Thyroid gland (tissue), 4 donors: Measurements from ENCODE around the gene CDC25B. TPM values are rescaled to one million over a fixed set of nuclear protein-coding genes. Genes with fewer than 3 reads are reported as not detected.

Experiments used
- DNase-seq, 2 donors: peaks; one replicate each; pipeline ENCODE4 v3.0.0-alpha.2; 2019
- H3K27ac ChIP-seq, 3 donors: fragments of 200-600 bp; sonication (generic); 1 replicate in 2 of 3; 2 replicates in 1 of 3; pipeline ENCODE4 v1.5.1; 2016 to 2019; ENCODE audit warnings: mild to moderate bottlenecking in 1 of 3, moderate library complexity in 1 of 3
- H3K27me3 ChIP-seq: fragments of 200-600 bp; sonication (generic); one replicate; pipeline ENCODE4 v1.5.1; 2019
- H3K36me3 ChIP-seq, 2 donors: fragments of 200-600 bp; sonication (generic); one replicate each; pipeline ENCODE4 v1.5.1; 2016 to 2019
- H3K4me1 ChIP-seq, 2 donors: fragments of 200-600 bp; sonication (generic); one replicate each; pipeline ENCODE4 v1.5.1; 2017 to 2019
- H3K4me3 ChIP-seq, 3 donors: fragments of 200-600 bp; sonication (generic); replicated peaks in 1 of 3; 1 replicate in 2 of 3; 2 replicates in 1 of 3; pipeline ENCODE4 v1.5.1; 2016; ENCODE audit warnings: mild to moderate bottlenecking in 1 of 3
- H3K9me3 ChIP-seq: fragments of 200-600 bp; sonication (generic); one replicate; pipeline ENCODE4 v1.5.1; 2017
- POLR2A ChIP-seq, 2 donors: fragments of 450-650 bp; IDR thresholded peaks; one replicate each; pipeline ENCODE4 v1.6.1; 2017; ENCODE audit warnings: antibody characterized with exemption in 2 of 2, mild to moderate bottlenecking in 2 of 2, moderate library complexity in 1 of 2
- whole genome bisulfite sequencing, 2 donors: methylation state at CpG; one replicate each; pipeline ENCODE4 v1.1.5; 2017; 5-methylcytosine and 5-hydroxymethylcytosine counted together
- intact Hi-C: fragments of 100-400 bp; cut with DNase I; formaldehyde crosslinking; loops from one replicate; pipeline ENCODE4 v1.15.1; 2023
- total RNA-seq, 4 donors: library from RNA; depleted of rRNA; stranded (reverse); fragments of >200 nt; gene quantifications; one replicate each; pipeline ENCODE4 v1.2.3, GENCODE V29; 2016
- TF ChIP-seq, protein P1 (sequence below), 6 experiments: fragments of 200-600 bp in 3 of 6; fragments of 450-650 bp in 3 of 6; sonication (generic) in 3 of 6; IDR thresholded peaks; one replicate each; pipeline ENCODE4 v1.5.1; 2016 to 2019; ENCODE audit warnings: antibody characterized with exemption in 6 of 6, mild to moderate bottlenecking in 2 of 6, inconsistent platforms in 1 of 6, moderate library complexity in 1 of 6

Gene CDC25B
- total RNA-seq, 4 donors from 2014 or later: 23.7 to 43.9 (median 27.8) TPM

DNA sequence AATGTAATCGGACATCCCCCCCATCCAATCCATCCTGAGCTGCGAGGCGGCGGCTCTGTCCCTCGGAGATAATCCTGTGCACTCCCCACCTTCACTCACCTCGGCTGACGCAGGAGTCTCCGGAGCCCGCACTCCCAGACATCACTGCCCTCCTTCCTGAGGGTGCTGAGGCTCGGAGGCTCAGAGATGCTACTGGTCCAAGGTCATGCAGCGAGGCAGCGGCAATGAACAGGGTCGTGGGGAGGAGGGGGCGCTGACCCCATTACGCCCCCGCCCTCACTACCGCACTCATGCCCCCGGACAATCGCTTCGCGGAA lies 29.0 kb upstream of the CDC25B start:
- intact Hi-C loops: no loop called here
- H3K27me3 ChIP-seq: no peaks in the 10 kb centered on the region
- DNase-seq: peak in 1 of 2 donors; percentile 25
- H3K4me3 ChIP-seq: peak overlapping the region; percentile 11 to 83 (median 71)
- no peaks in the 10 kb centered on the region for H3K9me3 ChIP-seq
- TF ChIP-seq POLR2A (IDR thresholded peaks at IDR 0.05): no peak
- TF ChIP-seq, protein P1, sequence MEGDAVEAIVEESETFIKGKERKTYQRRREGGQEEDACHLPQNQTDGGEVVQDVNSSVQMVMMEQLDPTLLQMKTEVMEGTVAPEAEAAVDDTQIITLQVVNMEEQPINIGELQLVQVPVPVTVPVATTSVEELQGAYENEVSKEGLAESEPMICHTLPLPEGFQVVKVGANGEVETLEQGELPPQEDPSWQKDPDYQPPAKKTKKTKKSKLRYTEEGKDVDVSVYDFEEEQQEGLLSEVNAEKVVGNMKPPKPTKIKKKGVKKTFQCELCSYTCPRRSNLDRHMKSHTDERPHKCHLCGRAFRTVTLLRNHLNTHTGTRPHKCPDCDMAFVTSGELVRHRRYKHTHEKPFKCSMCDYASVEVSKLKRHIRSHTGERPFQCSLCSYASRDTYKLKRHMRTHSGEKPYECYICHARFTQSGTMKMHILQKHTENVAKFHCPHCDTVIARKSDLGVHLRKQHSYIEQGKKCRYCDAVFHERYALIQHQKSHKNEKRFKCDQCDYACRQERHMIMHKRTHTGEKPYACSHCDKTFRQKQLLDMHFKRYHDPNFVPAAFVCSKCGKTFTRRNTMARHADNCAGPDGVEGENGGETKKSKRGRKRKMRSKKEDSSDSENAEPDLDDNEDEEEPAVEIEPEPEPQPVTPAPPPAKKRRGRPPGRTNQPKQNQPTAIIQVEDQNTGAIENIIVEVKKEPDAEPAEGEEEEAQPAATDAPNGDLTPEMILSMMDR (IDR thresholded peaks at IDR 0.05): no peak
- H3K36me3 ChIP-seq: no peaks in the 10 kb centered on the region
- no peak overlapping the region for H3K27ac ChIP-seq
- H3K4me1 ChIP-seq: peaks cover 10 to 26% of the 10 kb centered on the region in 2 donors
- 2 to 4% methylated on average over 9 to 16 of the region's 21 CpGs for WGBS, 2 donors

DNA sequence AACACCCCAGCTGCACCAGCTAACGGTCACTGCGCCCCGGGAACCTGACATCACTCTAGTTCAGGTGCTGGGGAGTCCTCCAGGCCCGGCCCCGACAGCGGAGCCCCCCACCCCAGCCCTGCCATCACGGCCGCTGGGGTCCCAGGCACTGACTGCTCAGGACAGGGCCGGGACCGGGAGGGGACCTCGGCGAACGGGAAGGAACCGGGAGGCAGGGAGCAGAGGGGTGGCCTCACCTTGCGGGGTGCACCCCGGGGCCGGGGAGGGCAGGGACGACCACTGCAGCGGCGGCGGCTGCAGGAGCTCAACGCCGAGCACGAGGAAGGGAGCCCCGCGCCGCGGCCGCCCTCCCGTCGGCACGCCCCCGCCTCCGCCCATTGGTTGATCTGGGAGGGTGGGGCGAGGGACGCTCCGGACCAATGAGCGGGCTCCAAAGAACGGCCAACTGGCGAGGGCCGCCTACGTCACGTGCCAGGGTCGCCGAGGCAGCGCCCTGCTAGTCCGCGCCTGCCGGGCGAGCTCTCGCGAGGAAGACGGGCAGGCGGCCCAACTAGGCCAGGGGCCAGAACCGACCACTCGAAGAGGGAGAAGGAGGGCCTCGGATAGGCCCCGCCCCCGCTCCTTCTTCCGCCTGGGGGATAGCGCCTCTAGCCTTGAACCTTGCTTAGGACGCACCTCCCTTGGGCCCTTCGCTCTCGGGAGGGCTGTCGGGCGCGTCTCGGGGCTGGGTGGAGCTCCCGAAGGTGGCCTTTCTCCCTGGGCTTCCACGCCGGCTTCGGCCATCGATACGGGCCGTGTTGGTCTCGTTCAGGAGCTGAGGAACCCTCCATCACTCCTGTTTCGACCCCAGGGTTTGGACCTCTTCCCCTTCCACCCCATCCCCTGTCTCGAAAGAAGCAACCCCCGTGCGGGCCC lies 28.4 kb upstream of the CDC25B start, which contains the start of gene ADISSP:
ADISSP (minus strand) TSS at position 327 of the 915 bp plus-strand sequence. CDS start 7,653 bp downstream, outside the sequence.
- TF ChIP-seq, protein P1 (IDR thresholded peaks at IDR 0.05): peak in 1 of 6 experiments; percentile 19
- peak in 1 of 2 donors; percentile 73 for TF ChIP-seq POLR2A (IDR thresholded peaks at IDR 0.05)
- Histone ChIP-seq H3K4me3 (peak within 1 kb of the TSS; percentile 71 to 83 (median 80)), H3K27me3 (no peaks in the 10 kb centered on the region), H3K36me3 (no peaks in the 10 kb centered on the region), H3K27ac (peak within 1 kb of the TSS; percentile 70 to 88 (median 86)), H3K9me3 (no peaks in the 10 kb centered on the region), H3K4me1 (peaks cover 10 to 26% of the 10 kb centered on the region in 2 donors)
- DNase-seq: peak; percentile 98 to 99
- intact Hi-C loops: no loop called here
- 0% methylated on average over 15 to 44 of the region's 80 CpGs for WGBS, 2 donors

DNA sequence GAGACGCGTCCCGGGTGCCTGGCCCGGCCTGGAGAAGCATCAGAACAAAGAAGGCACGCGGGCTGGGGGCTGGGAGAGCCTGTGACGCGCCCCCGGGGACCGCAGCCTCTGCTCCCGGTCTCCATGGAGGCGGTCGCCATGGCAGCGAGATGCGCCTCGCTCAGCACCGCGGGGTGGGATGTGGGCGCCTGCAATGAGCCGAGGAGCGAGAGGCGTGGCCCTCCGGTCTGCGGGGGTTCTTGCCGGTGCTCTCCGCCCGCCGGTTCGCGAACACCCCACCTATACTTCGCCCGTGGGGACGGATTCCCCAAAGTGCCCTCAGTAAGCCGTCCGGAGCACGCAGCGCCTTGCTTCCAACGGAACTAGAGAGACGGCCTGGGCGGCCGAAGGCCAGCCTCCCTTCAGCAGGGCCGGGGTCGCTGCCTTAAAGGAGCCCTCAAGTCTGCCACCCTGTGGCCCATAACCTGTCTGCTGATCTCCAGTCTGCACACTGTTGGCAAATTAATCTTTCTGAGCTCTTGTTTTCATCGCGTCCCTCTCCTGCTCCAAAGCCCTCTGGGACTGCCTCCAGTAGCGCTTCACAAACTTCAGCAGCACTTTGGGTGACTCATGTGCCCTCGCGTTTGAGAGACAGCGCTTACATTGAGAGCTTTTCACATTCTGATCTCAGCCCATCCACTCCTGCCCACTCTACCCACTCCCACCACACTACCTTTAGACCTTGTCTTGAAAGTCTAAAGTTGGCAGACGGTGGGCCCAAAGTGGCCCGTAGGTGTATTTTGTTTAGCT lies 27.6 kb upstream of the CDC25B start:
- H3K36me3 ChIP-seq: no peaks in the 10 kb centered on the region
- TF ChIP-seq, protein P1 (IDR thresholded peaks at IDR 0.05): peak in 5 of 6 experiments; percentile 20 to 56 (median 41)
- TF ChIP-seq POLR2A (IDR thresholded peaks at IDR 0.05): peak; percentile 13 to 30
- peak overlapping the region; percentile 70 to 88 (median 86) for H3K27ac ChIP-seq
- intact Hi-C loops: no loop called here
- peak; percentile 80 to 83 for DNase-seq
- peak overlapping the region; percentile 63 to 80 (median 71) for H3K4me3 ChIP-seq
- no peaks in the 10 kb centered on the region for H3K27me3 ChIP-seq
- H3K4me1 ChIP-seq: peaks cover 10 to 26% of the 10 kb centered on the region in 2 donors
- 1 to 2% methylated on average over 16 to 43 of the region's 51 CpGs for WGBS, 2 donors
- no peaks in the 10 kb centered on the region for H3K9me3 ChIP-seq

DNA sequence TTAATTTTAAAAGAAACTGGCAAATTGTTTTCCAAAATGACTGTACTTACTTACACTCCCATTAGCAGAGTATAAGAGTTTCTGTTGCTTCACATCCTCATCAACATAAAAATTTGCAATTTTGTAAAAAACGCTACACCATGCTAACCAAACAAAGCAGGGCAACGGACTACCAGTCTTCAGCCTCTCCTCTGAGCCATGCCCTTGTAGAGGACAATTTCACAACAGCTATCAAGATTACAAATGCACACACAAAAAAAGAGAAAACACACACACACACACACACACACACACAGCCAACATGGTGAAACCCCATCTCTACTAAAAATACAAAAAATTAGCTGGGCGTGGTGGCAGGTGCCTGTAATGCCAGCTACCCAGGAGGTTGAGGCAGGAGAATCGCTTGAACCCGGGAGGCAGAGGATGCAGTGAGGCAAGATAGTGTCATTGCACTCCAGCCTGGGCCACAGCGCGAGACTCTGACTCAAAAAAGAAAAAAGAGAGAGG lies 24.5 kb upstream of the CDC25B start:
- Histone ChIP-seq H3K4me1 (peaks cover 10 to 22% of the 10 kb centered on the region in 2 donors), H3K27ac (no peak overlapping the region), H3K4me3 (no peak overlapping the region), H3K36me3 (no peaks in the 10 kb centered on the region), H3K27me3 (no peaks in the 10 kb centered on the region), H3K9me3 (no peaks in the 10 kb centered on the region)
- DNase-seq: no peak
- 76 to 88% methylated on average over 7 of the region's 7 CpGs for WGBS, 2 donors
- no peak for TF ChIP-seq POLR2A (IDR thresholded peaks at IDR 0.05)
- TF ChIP-seq, protein P1 (IDR thresholded peaks at IDR 0.05): no peak
- intact Hi-C loops: no loop called here
